Epithelial cell of proximal tubule (primary cell): ENCODE data around the gene SMC3. TPM values are rescaled to one million over a fixed set of nuclear protein-coding genes. Genes with fewer than 3 reads are reported as not detected.

Source experiments
- DNase-seq: peaks from one replicate; pipeline ENCODE4 v3.0.0-alpha.2; 2011; ENCODE audit warnings: low read depth
- H3K4me3 ChIP-seq: 2 replicates; pipeline ENCODE4 v1.5.1; 2011; ENCODE audit warnings: low read depth, mild to moderate bottlenecking, low read length
- total RNA-seq: library from RNA; depleted of rRNA; stranded (reverse); fragments of >200 nt; gene quantifications from 2 replicates; pipeline ENCODE4 v1.2.3, GENCODE V29; 2015
- TF ChIP-seq, protein P1 (sequence below): conservative IDR thresholded peaks from 2 replicates; pipeline ENCODE4 v1.5.1; 2012; ENCODE audit warnings: low read depth, mild to moderate bottlenecking, low read length

The SMC3 gene
- total RNA-seq, 1 donor from 2014 or later = 43.1 TPM

DNA sequence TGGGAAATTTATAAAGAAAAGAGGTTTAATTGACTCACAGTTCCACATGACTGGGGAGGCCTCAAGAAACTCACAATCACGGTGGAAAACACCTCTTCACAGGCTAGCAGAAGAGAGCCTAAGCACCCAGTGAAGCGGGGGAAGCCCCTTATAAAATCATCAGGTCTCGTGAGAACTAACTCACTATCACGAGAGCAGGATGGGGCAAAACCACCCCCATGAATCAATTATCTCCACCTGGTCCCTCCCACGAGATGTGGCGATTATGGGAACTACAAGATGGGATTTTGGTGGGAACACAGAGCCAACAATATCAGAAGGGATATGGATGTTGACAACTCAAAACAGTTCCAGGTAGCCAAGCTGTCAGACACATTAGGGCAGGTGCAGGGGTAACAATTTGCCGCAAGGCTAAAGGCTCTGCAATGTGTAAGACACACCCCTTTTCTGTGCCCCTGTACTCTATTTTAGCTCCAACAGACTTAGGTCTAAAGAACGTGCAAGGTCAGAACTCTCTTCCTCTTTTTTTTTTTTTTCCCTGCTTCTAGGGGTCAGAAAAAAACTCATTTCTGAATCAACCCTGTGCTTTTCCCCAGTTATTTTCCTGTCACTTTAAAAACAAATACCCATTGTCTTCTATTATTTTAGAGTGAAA, 46.0 kb downstream of the SMC3 start:
- TF ChIP-seq, protein P1, sequence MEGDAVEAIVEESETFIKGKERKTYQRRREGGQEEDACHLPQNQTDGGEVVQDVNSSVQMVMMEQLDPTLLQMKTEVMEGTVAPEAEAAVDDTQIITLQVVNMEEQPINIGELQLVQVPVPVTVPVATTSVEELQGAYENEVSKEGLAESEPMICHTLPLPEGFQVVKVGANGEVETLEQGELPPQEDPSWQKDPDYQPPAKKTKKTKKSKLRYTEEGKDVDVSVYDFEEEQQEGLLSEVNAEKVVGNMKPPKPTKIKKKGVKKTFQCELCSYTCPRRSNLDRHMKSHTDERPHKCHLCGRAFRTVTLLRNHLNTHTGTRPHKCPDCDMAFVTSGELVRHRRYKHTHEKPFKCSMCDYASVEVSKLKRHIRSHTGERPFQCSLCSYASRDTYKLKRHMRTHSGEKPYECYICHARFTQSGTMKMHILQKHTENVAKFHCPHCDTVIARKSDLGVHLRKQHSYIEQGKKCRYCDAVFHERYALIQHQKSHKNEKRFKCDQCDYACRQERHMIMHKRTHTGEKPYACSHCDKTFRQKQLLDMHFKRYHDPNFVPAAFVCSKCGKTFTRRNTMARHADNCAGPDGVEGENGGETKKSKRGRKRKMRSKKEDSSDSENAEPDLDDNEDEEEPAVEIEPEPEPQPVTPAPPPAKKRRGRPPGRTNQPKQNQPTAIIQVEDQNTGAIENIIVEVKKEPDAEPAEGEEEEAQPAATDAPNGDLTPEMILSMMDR = no peak
- DNase-seq = no peak
- no peak overlapping the region for H3K4me3 ChIP-seq

DNA sequence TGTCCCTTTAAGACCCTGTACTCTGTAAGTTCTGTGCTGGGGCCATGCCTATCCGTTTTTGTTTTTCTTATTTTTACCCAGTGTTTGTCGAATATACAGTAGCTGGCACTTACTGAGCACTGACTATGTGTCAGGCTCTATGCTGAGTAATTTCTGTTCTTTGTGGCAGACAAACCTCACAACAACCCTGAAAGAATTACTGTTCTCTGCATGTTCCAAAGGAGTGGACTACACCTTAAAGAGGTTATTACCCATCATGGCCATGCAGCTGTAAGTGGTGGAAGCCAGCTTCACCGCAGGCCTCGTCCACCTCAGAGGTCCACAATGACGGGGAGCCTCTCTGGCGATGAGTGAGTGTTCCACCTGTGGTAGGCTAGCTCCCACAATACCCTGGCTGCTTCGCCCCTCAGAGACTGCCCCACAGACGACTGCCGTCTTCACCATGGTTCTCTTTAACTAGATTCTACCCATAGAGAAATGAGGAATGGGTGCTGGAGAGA, 46.6 kb downstream of the SMC3 start:
- TF ChIP-seq, protein P1 = no peak
- DNase-seq = no peak
- no peak overlapping the region for H3K4me3 ChIP-seq

DNA sequence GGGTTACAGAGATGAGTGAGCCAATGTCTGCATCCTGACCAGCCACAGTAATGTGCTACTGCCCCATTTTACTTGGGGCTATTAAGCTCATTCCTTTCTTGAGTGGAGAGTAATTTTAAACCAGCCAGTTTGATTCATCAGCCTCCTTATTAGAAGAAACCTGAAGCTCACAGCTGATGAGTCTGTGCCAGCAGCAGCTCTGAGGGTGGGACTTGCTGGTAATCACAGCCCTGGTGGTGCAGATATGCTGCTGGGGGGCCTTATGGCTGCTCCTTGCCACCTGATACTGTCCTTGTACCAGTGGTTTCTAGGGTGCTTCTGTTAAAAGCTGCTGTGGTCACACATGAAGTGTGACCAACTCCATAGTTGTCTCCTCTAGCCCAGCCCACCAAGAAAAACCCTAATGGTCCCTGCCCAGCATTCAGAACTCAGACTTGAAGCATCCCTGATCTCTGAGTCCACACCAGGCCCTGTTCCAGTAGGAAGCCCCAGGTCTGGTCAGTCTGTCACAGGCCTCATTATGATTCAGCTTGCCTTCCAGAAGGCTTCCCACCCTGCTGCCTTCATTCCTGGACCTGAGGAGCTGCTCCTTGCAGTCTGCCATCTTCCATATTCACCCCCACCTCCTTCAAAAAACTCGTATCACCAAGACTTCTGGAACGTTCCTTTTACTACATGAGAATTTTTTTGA, 47.7 kb downstream of the SMC3 start:
- no peak for DNase-seq
- TF ChIP-seq, protein P1 = no peak
- no peak overlapping the region for H3K4me3 ChIP-seq

DNA sequence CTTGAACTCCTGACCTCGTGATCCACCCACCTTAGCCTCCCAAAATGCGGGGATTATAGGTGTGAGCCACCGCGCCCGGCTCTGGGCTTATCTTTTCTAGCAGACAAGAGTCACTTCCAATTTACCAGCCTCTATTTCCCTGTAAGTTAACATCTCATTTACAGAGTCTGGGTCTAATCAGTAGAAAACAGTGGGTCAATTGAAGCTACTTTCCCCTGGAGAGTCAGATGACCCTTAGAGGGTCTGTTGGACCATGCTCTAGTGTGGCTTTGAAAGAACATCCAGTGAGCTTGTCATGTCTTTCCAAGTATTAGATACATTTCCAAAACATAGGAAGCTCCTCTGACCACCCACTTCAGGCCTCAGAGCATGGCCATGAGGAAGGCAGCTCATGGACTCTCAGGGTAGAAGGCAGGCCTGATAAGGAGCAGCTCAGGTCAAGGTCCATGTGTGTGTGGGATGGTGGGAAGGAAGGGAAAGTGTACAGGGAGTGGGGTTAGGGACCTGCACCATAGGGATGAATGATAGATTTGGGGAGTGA, 49.1 kb downstream of the SMC3 start:
- DNase-seq = no peak
- no peak overlapping the region for H3K4me3 ChIP-seq
- TF ChIP-seq, protein P1 = no peak

DNA sequence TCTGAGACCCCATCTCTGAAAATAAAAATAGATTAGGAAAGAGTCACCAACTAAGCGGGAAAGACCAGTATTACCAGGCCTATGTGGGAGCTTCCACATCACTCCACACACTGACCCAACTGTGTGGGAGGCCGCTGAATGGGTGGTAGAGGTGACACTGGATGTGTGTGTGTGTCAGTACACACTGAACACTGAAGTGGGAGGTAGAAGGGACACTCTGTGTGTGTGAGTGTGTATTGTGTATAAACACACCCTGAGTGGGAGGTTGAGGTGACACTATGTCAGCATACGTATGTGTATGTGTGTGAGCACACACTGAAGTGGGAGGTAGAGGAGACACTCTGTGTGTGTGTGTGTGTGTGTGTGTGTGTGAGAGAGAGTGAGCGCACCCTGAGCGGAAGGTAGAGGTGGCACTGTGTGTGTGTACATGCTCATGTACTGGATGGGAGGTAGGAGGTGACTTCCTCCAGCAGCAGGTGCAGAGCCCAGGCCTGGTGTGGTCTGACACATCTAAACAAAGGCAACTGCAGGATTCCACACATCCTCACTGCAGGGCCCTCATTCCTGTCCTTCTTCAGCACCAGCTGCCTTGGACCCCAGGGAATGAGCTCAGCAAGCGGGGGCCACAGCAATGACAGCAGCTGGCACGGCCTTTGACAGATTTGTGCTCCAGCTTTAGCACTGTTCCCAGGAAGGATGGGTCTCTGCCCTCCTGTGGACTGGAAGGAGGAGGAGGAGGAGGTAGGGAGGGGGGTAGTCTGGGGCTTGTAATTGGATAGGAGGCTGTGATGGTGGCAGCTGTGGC, 50.1 kb downstream of the SMC3 start:
- TF ChIP-seq, protein P1 = no peak
- no peak overlapping the region for H3K4me3 ChIP-seq
- no peak for DNase-seq

DNA sequence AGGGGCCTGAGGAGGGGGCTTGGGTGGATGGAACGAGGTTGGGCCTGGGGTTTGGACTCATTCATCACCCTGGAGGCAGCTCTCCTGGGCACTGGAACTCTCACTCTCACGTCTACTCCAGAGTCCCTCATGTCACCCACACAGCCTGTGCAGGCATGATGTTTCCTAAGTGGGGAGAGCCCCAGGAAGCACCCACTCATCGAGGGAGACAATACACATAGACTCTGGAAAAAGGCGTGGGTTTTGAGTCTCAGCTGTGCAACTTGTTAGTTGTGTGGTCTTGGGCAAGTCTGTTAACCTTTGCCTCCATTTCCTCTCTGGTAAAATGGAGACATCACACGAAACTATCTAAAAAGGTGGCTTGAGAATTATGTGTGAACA, 50.7 kb downstream of the SMC3 start:
- DNase-seq = no peak
- H3K4me3 ChIP-seq = no peak overlapping the region
- TF ChIP-seq, protein P1 = no peak
